Endothelial cell of umbilical vein (primary cell): Measurements from ENCODE around the gene PDIA5. TPM values are rescaled to one million over a fixed set of nuclear protein-coding genes. Genes with fewer than 3 reads are reported as not detected.

ENCODE experiments used
- BruUV-seq: library from RNA; stranded (reverse); fragments of 400-500 nt; replicated peaks from 2 replicates; lab custom pipeline; 2021; lab: Mats Ljungman, UMichigan
- CTCF ChIA-PET: fragments of 300-600, 350-600 bp; sonication (Branson Sonifier 250); formaldehyde crosslinking; loops from one replicate; lab custom pipeline; 2021; ENCODE audit warnings: antibody characterized with exemption, inconsistent platforms; lab: Charles Lee
- POLR2A ChIA-PET: fragments of 300-600, 350-600 bp; sonication (Branson Sonifier 250); formaldehyde crosslinking; loops from one replicate; lab custom pipeline; 2021; ENCODE audit warnings: antibody characterized with exemption, inconsistent platforms; lab: Charles Lee
- DNase-seq: peaks from one replicate; pipeline ENCODE4 v3.0.0-alpha.2; 2011; ENCODE audit warnings: low read depth, low spot score
- FAIRE-seq: peaks from 2 replicates; lab custom pipeline; 2011; peaks lifted over from hg19 to GRCh38; lab: Jason Lieb, UNC
- H2AFZ ChIP-seq: 2 replicates; pipeline ENCODE4 v1.6.0; 2012; ENCODE audit warnings: low read depth, low read length, control low read depth, inconsistent platforms
- H3K27ac ChIP-seq: 2 replicates; pipeline ENCODE4 v1.5.1; 2011; ENCODE audit warnings: low read depth, mild to moderate bottlenecking, control low read depth, low read length, moderate library complexity; ENCODE audit not compliant: insufficient read depth
- H3K27me3 ChIP-seq, 2 experiments: 2 replicates each; pipeline versions ENCODE4 v1.6.0 to v1.6.1; 2011; ENCODE audit warnings: low read length in 2 of 2, mixed read lengths in 1 of 2; ENCODE audit not compliant: control insufficient read depth in 2 of 2, insufficient read depth in 2 of 2
- H3K36me3 ChIP-seq, 2 experiments: 2 replicates in 1 of 2; 3 replicates in 1 of 2; pipeline ENCODE4 v1.5.1; 2011; ENCODE audit warnings: low read length in 2 of 2, mild to moderate bottlenecking in 1 of 2, moderate library complexity in 1 of 2; ENCODE audit not compliant: control insufficient read depth in 2 of 2, insufficient read depth in 2 of 2; ENCODE audit errors: extremely low read depth in 1 of 2
- H3K4me1 ChIP-seq: 3 replicates; pipeline ENCODE4 v1.5.1; 2011; ENCODE audit warnings: mild to moderate bottlenecking, low read length; ENCODE audit not compliant: control insufficient read depth, insufficient read depth; ENCODE audit errors: extremely low read depth
- H3K4me2 ChIP-seq: 2 replicates; pipeline ENCODE4 v1.6.1; 2011; ENCODE audit warnings: low read length, control low read depth, mixed read lengths; ENCODE audit not compliant: insufficient read depth
- H3K4me3 ChIP-seq, 3 experiments: fragments of 200-600 bp in 1 of 3; sonication (generic), shearing (Covaris generic) in 1 of 3; replicated peaks in 1 of 3; 2 replicates each; pipeline ENCODE4 v1.5.1; 2011 to 2016; ENCODE audit warnings: control low read depth in 3 of 3, low read length in 3 of 3, mild to moderate bottlenecking in 2 of 3, inconsistent platforms in 1 of 3, low read depth in 1 of 3, moderate library complexity in 1 of 3; ENCODE audit not compliant: insufficient read depth in 1 of 3
- H3K79me2 ChIP-seq: 2 replicates; pipeline ENCODE4 v1.6.0; 2012; ENCODE audit warnings: low read length, inconsistent platforms; ENCODE audit not compliant: control insufficient read depth, insufficient read depth
- H3K9ac ChIP-seq: replicated peaks from 2 replicates; pipeline ENCODE3; 2011; ENCODE audit warnings: low read length, control low read depth; ENCODE audit not compliant: insufficient read depth; ENCODE audit errors: extremely low read depth
- H3K9me1 ChIP-seq: replicated peaks from 3 replicates; pipeline ENCODE4 v1.6.0; 2011; ENCODE audit warnings: mild to moderate bottlenecking, low read length; ENCODE audit not compliant: control insufficient read depth, insufficient read depth; ENCODE audit errors: extremely low read depth
- H3K9me3 ChIP-seq: replicated peaks from 2 replicates; pipeline ENCODE4 v1.5.1; 2012; ENCODE audit warnings: low read length, inconsistent platforms; ENCODE audit not compliant: control insufficient read depth, insufficient read depth
- H4K20me1 ChIP-seq: replicated peaks from 2 replicates; pipeline ENCODE3; 2011; ENCODE audit warnings: mild to moderate bottlenecking, low read length; ENCODE audit not compliant: control insufficient read depth, insufficient read depth; ENCODE audit errors: extremely low read depth
- EZH2 ChIP-seq: IDR thresholded peaks from 2 replicates; pipeline ENCODE4 v1.6.1; 2012; ENCODE audit warnings: borderline replicate concordance, low read depth, mild to moderate bottlenecking, moderate library complexity, low read length, inconsistent platforms; ENCODE audit not compliant: severe bottlenecking
- FOS ChIP-seq: IDR thresholded peaks from 2 replicates; pipeline ENCODE4 v1.6.1; 2011; ENCODE audit warnings: mild to moderate bottlenecking, low read length, moderate library complexity, borderline replicate concordance; ENCODE audit not compliant: insufficient read depth
- GATA2 ChIP-seq: IDR thresholded peaks from 2 replicates; pipeline ENCODE4 v1.7.0; 2011; ENCODE audit warnings: low read depth, mild to moderate bottlenecking, moderate library complexity, mixed read lengths, low read length; ENCODE audit not compliant: insufficient read length, insufficient read depth
- JUN ChIP-seq: IDR thresholded peaks from 2 replicates; pipeline ENCODE4 v1.6.1; 2011; ENCODE audit warnings: borderline replicate concordance, low read depth; ENCODE audit not compliant: insufficient read length, insufficient read depth
- MYC ChIP-seq: IDR thresholded peaks from one replicate; pipeline ENCODE4 v1.6.1; 2011; ENCODE audit warnings: mild to moderate bottlenecking, low read depth, low read length
- POLR2A ChIP-seq: IDR thresholded peaks from 2 replicates; pipeline ENCODE4 v1.6.1; 2012; ENCODE audit warnings: low read depth, mild to moderate bottlenecking, control low read depth, low read length
- POLR2AphosphoS5 ChIP-seq: IDR thresholded peaks from 2 replicates; pipeline ENCODE4 v1.6.1; 2012; ENCODE audit warnings: low read depth, mild to moderate bottlenecking, control low read depth, low read length, moderate library complexity; ENCODE audit not compliant: insufficient read depth
- dilution Hi-C: fragments of 300-500 bp; cut with MboI; formaldehyde crosslinking; loops from one replicate; pipeline ENCODE4 v1.15.0; 2019; ENCODE audit warnings: low sequenced_read_pairs; ENCODE audit not compliant: extremely low pct_ligation_motif_present
- intact Hi-C: fragments of 100-400 bp; cut with micrococcal nuclease; formaldehyde crosslinking; loops from one replicate; pipeline ENCODE4 v1.10.0; 2022
- polyA plus RNA-seq, 4 experiments: library from polyadenylated mRNA; depleted of rRNA in 3 of 4; stranded (reverse) in 3 of 4; unstranded in 1 of 4; fragments of >200 nt; gene quantifications; 2 replicates each; pipeline versions ENCODE4 v1.2.1 to v1.2.3, GENCODE V29; 2011 to 2012; ENCODE audit warnings: missing spikeins in 1 of 4
- total RNA-seq: library from RNA; stranded (reverse); gene quantifications from 2 replicates; pipeline ENCODE4 v1.2.3, GENCODE V29; 2021
- TF ChIP-seq, protein P1 (sequence below): IDR thresholded peaks from 2 replicates; pipeline ENCODE4 v1.6.1; 2011; ENCODE audit not compliant: insufficient read depth, insufficient read length
- TF ChIP-seq, protein P2 (sequence below), 2 donors: IDR thresholded peaks; 1 replicate in 1 of 2; 2 replicates in 1 of 2; pipeline ENCODE4 v1.5.1; 2011; ENCODE audit warnings: low read length in 2 of 2, mild to moderate bottlenecking in 2 of 2, moderate library complexity in 2 of 2, control low read depth in 1 of 2, inconsistent platforms in 1 of 2, low read depth in 1 of 2; ENCODE audit not compliant: insufficient read depth in 1 of 2; ENCODE audit errors: extremely low read depth in 1 of 2

The PDIA5 gene
- total and polyA plus RNA-seq, 2 donors (not counting 3 experiments of a cell fraction or from before 2014, with no cell fraction given): 55.7 to 85.6 TPM

DNA sequence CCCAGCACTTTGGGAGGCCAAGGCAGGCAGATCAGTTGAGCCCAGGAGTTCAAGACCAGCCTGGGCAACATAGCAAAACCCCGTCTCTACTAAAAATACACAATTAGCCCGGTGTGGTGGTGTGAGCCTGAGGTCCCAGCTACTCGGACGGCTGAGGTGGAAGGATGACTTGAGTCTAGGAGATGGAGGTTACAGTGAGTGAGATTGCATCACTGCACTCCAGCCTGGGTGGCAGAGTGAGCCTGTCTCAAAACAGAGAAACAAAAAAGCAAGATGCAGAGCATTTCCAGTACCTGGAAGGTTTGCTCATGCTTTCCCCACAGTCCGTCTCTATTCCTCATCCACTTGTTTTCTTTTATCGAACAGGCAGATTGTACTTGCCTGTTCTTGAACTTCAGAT is 3.8 kb upstream of the PDIA5 start:
- Histone ChIP-seq H3K4me2 (no peak overlapping the region), H4K20me1 (no peaks in the 10 kb centered on the region), H3K27me3 (peaks cover 2 to 6% of the 10 kb centered on the region in 2 experiments), H3K4me3 (no peak overlapping the region), H3K27ac (no peak overlapping the region), H3K9ac (no peak overlapping the region), H3K4me1 (peaks cover 8% of the 10 kb centered on the region), H3K9me1 (no peaks in the 10 kb centered on the region), H3K79me2 (peaks cover 10% of the 10 kb centered on the region), H3K9me3 (no peaks in the 10 kb centered on the region), H3K36me3 (no peaks in the 10 kb centered on the region), H2AFZ (no peak overlapping the region)
- no TSS peak for BruUV-seq
- CTCF ChIA-PET: no interaction called here
- dilution Hi-C loops (no loop called here), intact Hi-C loops (no loop called here)
- POLR2A ChIA-PET: no interaction called here
- TF ChIP-seq POLR2A (no peak), MYC (no peak), EZH2 (no peak), POLR2AphosphoS5 (no peak), FOS (no peak), JUN (no peak), GATA2 (no peak)
- TF ChIP-seq, protein P1, sequence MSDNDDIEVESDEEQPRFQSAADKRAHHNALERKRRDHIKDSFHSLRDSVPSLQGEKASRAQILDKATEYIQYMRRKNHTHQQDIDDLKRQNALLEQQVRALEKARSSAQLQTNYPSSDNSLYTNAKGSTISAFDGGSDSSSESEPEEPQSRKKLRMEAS: no peak
- TF ChIP-seq, protein P2, sequence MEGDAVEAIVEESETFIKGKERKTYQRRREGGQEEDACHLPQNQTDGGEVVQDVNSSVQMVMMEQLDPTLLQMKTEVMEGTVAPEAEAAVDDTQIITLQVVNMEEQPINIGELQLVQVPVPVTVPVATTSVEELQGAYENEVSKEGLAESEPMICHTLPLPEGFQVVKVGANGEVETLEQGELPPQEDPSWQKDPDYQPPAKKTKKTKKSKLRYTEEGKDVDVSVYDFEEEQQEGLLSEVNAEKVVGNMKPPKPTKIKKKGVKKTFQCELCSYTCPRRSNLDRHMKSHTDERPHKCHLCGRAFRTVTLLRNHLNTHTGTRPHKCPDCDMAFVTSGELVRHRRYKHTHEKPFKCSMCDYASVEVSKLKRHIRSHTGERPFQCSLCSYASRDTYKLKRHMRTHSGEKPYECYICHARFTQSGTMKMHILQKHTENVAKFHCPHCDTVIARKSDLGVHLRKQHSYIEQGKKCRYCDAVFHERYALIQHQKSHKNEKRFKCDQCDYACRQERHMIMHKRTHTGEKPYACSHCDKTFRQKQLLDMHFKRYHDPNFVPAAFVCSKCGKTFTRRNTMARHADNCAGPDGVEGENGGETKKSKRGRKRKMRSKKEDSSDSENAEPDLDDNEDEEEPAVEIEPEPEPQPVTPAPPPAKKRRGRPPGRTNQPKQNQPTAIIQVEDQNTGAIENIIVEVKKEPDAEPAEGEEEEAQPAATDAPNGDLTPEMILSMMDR (IDR thresholded peaks at IDR 0.05; ENCODE audit: extremely low read depth in 1 of 2, insufficient read depth in 1 of 2, low read depth in 1 of 2, low read length in 2 of 2): no peak
- DNase-seq: no peak
- FAIRE-seq: no peak
